Colonic mucosa (tissue), 4 donors: ENCODE data around the gene C8B. TPM values are rescaled to one million over a fixed set of nuclear protein-coding genes. Genes with fewer than 3 reads are reported as not detected.

ENCODE experiments used
- DNase-seq: peaks from one replicate; pipeline ENCODE4 v3.0.0-alpha.2; 2020
- H3K27ac ChIP-seq: fragments of 200-600 bp; one replicate; pipeline ENCODE4 v1.8.0; 2021
- H3K27me3 ChIP-seq: fragments of 200-600 bp; one replicate; pipeline ENCODE4 v1.8.0; 2021
- H3K36me3 ChIP-seq: fragments of 200-600 bp; one replicate; pipeline ENCODE4 v1.8.0; 2021
- H3K4me1 ChIP-seq: fragments of 200-600 bp; one replicate; pipeline ENCODE4 v1.8.0; 2021; ENCODE audit warnings: mild to moderate bottlenecking
- H3K4me3 ChIP-seq: fragments of 200-600 bp; one replicate; pipeline ENCODE4 v1.8.0; 2021
- H3K9ac ChIP-seq, 2 donors: one replicate each; pipeline ENCODE4 v1.7.0; 2013; ENCODE audit warnings: control low read depth in 2 of 2, low read depth in 2 of 2, low read length in 2 of 2
- H3K9me3 ChIP-seq: fragments of 200-600 bp; one replicate; pipeline ENCODE4 v1.8.0; 2021
- intact Hi-C: fragments of 100-400 bp; cut with DNase I; formaldehyde crosslinking; loops from one replicate; pipeline ENCODE4 v1.14.1; 2022
- total RNA-seq, 2 donors: library from RNA; stranded (reverse); fragmentation: NEBNext Ultra II Directional in 1 of 2; extraction: Animal tissue kit (Norgen Biotek cat#: 25700) in 1 of 2; gene quantifications; one replicate each; pipeline ENCODE4 v1.2.1, GENCODE V29; 2021
- TF ChIP-seq, protein P1 (sequence below): fragments of 200-600 bp; IDR thresholded peaks from one replicate; pipeline ENCODE4 v1.8.0; 2022; ENCODE audit warnings: antibody characterized with exemption, mild to moderate bottlenecking
- donor health status: healthy.
- donor health status: DM: no; HTN: no; CAD: no.
- donor health status: DM: no; HTN: no; CAD: no.

Gene C8B
- total RNA-seq, 2 donors from 2014 or later = not detected

DNA sequence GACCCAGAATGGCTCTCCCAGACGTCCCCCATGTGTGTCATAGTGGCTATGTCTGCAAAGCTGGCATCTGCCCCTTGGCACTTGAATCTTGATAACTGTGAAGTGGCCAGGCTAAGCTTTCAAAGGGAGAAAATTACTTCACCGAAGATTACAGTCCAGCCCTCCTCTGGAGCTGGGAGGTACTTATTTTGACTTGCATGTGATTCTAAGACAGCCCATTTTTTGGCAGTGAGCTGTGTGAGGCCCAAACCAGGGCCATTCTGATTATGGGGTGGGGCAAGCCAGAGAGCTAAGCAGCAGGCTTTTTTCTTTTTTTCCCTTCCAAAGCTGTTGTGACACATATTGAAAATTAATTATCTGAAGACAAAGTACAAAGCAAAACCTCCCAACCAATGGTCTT lies 42.1 kb upstream of the C8B start:
- Histone ChIP-seq H3K9ac (no peak overlapping the region), H3K36me3 (no peaks in the 10 kb centered on the region), H3K4me1 (no peaks in the 10 kb centered on the region), H3K9me3 (no peaks in the 10 kb centered on the region), H3K4me3 (no peak overlapping the region), H3K27ac (no peak overlapping the region), H3K27me3 (no peaks in the 10 kb centered on the region)
- TF ChIP-seq, protein P1, sequence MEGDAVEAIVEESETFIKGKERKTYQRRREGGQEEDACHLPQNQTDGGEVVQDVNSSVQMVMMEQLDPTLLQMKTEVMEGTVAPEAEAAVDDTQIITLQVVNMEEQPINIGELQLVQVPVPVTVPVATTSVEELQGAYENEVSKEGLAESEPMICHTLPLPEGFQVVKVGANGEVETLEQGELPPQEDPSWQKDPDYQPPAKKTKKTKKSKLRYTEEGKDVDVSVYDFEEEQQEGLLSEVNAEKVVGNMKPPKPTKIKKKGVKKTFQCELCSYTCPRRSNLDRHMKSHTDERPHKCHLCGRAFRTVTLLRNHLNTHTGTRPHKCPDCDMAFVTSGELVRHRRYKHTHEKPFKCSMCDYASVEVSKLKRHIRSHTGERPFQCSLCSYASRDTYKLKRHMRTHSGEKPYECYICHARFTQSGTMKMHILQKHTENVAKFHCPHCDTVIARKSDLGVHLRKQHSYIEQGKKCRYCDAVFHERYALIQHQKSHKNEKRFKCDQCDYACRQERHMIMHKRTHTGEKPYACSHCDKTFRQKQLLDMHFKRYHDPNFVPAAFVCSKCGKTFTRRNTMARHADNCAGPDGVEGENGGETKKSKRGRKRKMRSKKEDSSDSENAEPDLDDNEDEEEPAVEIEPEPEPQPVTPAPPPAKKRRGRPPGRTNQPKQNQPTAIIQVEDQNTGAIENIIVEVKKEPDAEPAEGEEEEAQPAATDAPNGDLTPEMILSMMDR = no peak
- intact Hi-C loops = no loop called here
- no peak for DNase-seq

DNA sequence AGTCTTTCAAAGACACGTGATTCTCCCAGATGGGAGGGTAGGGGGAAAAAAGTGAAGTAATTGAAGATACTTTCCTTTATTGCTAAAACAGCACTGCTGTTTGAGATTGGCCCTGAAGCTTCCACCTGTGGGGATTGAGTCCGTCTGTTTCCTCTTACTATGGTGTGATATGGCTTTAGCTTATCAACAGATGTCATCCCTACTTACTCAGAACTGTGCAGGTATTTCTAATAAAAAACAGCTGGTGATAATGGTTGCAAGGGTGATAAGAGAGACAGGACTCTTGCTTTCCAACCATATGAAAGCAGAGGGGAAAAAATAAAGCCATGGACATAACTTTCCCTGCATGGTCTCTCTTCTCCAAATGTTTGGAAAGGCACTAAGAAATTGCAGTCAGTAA lies 41.7 kb upstream of the C8B start:
- TF ChIP-seq, protein P1 = no peak
- Histone ChIP-seq H3K4me3 (no peak overlapping the region), H3K27me3 (no peaks in the 10 kb centered on the region), H3K36me3 (no peaks in the 10 kb centered on the region), H3K4me1 (no peaks in the 10 kb centered on the region), H3K27ac (no peak overlapping the region), H3K9ac (no peak overlapping the region), H3K9me3 (no peaks in the 10 kb centered on the region)
- intact Hi-C loops = no loop called here
- DNase-seq = no peak

DNA sequence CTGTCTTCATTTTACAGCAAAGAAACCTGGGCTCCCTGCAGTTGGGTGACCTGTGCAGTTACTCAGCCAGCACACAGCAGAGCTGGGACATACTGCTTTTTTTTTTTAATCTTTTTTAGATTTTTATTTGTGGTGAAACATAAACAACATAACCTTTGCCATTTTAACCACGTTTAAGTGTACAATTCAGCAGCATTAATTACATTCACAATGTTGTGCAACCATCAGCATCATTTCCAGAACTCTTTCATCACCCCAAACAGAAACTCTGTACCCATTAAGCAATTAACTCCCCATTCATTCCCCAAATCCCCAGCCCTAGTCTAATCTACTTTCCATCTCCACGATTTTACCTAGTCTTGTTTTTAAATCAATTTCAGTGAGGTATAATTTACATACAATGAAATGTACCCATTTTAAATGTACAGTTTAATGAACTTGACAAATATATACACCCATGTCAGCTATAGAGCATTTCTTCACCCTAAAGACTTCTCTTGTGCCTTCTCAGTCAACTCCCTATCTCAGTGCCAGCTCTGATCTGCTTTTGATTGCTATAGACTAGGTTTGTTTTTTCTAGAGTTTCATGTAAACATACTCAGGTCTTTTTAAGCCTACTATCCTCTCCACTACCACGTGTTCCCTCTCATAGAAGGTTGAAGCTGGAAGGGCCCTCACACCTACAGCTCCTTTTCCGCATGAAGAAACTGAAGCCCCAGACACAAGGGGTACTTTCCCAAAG lies 37.8 kb upstream of the C8B start:
- H3K36me3 ChIP-seq = no peaks in the 10 kb centered on the region
- intact Hi-C loops = no loop called here
- no peaks in the 10 kb centered on the region for H3K9me3 ChIP-seq
- H3K27me3 ChIP-seq = no peaks in the 10 kb centered on the region
- H3K27ac ChIP-seq = no peak overlapping the region
- TF ChIP-seq, protein P1 = no peak
- H3K4me1 ChIP-seq = no peaks in the 10 kb centered on the region
- no peak for DNase-seq
- no peak overlapping the region for H3K9ac ChIP-seq
- no peak overlapping the region for H3K4me3 ChIP-seq

DNA sequence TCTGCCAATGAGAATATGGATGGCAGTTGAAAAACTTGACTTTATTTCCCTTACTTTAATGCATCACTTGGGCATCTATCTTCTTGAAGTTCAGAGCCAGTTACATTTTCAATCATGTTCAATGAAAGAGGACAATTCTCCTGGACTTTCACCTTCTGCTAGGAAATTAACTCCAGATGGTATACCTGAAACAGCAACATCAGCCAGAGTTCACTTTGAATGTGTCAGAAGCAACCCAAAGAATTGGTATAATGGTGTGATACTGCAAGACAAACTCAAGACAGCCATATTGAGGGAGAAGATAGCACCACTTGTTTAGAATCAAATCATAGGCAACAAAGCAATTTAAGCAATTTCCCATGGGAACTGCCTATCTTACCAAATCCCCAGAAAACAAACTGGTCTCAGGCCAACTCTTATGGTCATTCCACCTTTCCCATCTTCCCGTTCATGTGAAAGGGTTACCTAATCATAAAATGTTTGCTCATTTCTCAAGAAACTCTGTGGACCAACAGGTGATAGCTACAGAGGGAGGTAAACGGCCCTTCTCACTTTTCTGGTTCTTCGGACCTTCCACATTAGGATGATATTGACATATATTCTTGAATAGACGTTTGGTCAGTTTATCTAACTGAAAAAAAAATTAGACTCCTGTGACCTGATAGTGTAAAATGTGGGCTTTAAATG lies 29.7 kb upstream of the C8B start:
- H3K9me3 ChIP-seq = no peaks in the 10 kb centered on the region
- no peak overlapping the region for H3K9ac ChIP-seq
- H3K27me3 ChIP-seq = no peaks in the 10 kb centered on the region
- H3K4me1 ChIP-seq = no peaks in the 10 kb centered on the region
- H3K36me3 ChIP-seq = no peaks in the 10 kb centered on the region
- no peak overlapping the region for H3K27ac ChIP-seq
- TF ChIP-seq, protein P1 = no peak
- H3K4me3 ChIP-seq = no peak overlapping the region
- intact Hi-C loops = no loop called here
- no peak for DNase-seq

- Histone ChIP-seq H3K27me3 (no peaks in the 10 kb centered on the region), H3K9ac (no peak overlapping the region), H3K9me3 (no peaks in the 10 kb centered on the region), H3K36me3 (no peaks in the 10 kb centered on the region), H3K4me3 (no peak overlapping the region), H3K27ac (no peak overlapping the region), H3K4me1 (no peaks in the 10 kb centered on the region)
- TF ChIP-seq, protein P1 = no peak
- intact Hi-C loops = no loop called here
- DNase-seq = no peak
Measured at GRCh38 chr1:56993475-56993874, 27.7 kb upstream of the C8B start.
